MCF 10A (cell line): Measurements from ENCODE around the gene COL16A1. TPM values are rescaled to one million over a fixed set of nuclear protein-coding genes. Genes with fewer than 3 reads are reported as not detected.

ENCODE experiments used
- BruUV-seq: library from RNA; stranded (reverse); fragments of 400-500 nt; replicated peaks from 2 replicates; lab custom pipeline; 2021; lab: Mats Ljungman, UMichigan
- CTCF ChIA-PET: fragments of 300-600 bp; sonication (Branson Sonifier 250); formaldehyde crosslinking; extraction: SDS; loops from one replicate; lab custom pipeline; 2021; ENCODE audit warnings: antibody characterized with exemption, inconsistent platforms; lab: Yijun Ruan, JAX
- POLR2A ChIA-PET: fragments of 300-600, 350-650 bp; sonication (Branson Sonifier 250); formaldehyde crosslinking; extraction: SDS; loops from one replicate; lab custom pipeline; 2020; ENCODE audit warnings: antibody characterized with exemption, inconsistent platforms; lab: Yijun Ruan, JAX
- DNase-seq: peaks from one replicate; pipeline ENCODE4 v3.0.0-alpha.2; 2018; ENCODE audit not compliant: unreplicated experiment
- H3K27ac Mint-ChIP-seq: one replicate; pipeline ENCODE4 v1.8.0; 2022; ENCODE audit warnings: mild to moderate bottlenecking, low read depth, mixed read lengths; ENCODE audit not compliant: unreplicated experiment
- H3K27me3 Mint-ChIP-seq: one replicate; pipeline ENCODE4 v1.8.0; 2022; ENCODE audit warnings: mixed read lengths; ENCODE audit not compliant: insufficient read depth, unreplicated experiment
- H3K36me3 Mint-ChIP-seq: one replicate; pipeline ENCODE4 v1.8.0; 2022; ENCODE audit warnings: mild to moderate bottlenecking, moderate library complexity, mixed read lengths; ENCODE audit not compliant: insufficient read depth, unreplicated experiment
- H3K4me1 Mint-ChIP-seq: one replicate; pipeline ENCODE4 v1.8.0; 2022; ENCODE audit warnings: mixed read lengths; ENCODE audit not compliant: insufficient read depth, unreplicated experiment
- H3K4me3 Mint-ChIP-seq: one replicate; pipeline ENCODE4 v1.8.0; 2022; ENCODE audit warnings: mild to moderate bottlenecking, moderate library complexity, mixed read lengths; ENCODE audit not compliant: unreplicated experiment
- H3K9me3 Mint-ChIP-seq: one replicate; pipeline ENCODE4 v1.8.0; 2022; ENCODE audit warnings: mixed read lengths; ENCODE audit not compliant: unreplicated experiment
- CTCF ChIP-seq: fragments of 200-600 bp; IDR thresholded peaks from one replicate; pipeline ENCODE4 v1.8.0; 2022; ENCODE audit warnings: antibody characterized with exemption, mild to moderate bottlenecking; ENCODE audit not compliant: unreplicated experiment
- intact Hi-C: fragments of 100-400 bp; cut with micrococcal nuclease; formaldehyde crosslinking; loops from 2 replicates; pipeline ENCODE4 v1.14.1; 2022
- total RNA-seq: library from RNA; stranded (reverse); gene quantifications from 2 replicates; pipeline ENCODE4 v1.2.3, GENCODE V29; 2022

Gene COL16A1
- total RNA-seq, 1 experiment from 2014 or later: 42.1 TPM

- no TSS peak for BruUV-seq
- Mint-ChIP-seq H3K9me3 (no peaks in the 10 kb centered on the region), H3K27ac (no peak overlapping the region), H3K36me3 (peaks cover 21% of the 10 kb centered on the region), H3K27me3 (no peaks in the 10 kb centered on the region), H3K4me3 (no peak overlapping the region), H3K4me1 (peaks cover 14% of the 10 kb centered on the region)
- no peak for DNase-seq
- TF ChIP-seq CTCF: no peak
- intact Hi-C loops: no loop called here
- ChIA-PET CTCF (interaction anchor here (1.3 kb wide), 1 partner anchor 30 kb away, joined by 4 read pairs; no protein-coding TSS in a partner anchor), POLR2A (no interaction called here)
Measured at GRCh38 chr1:31694964-31695313, 8.9 kb downstream of the COL16A1 start.

- CTCF ChIA-PET: interaction anchor here (1.3 kb wide), 1 partner anchor 30 kb away, joined by 4 read pairs; no protein-coding TSS in a partner anchor
- DNase-seq: no peak
- Mint-ChIP-seq H3K27me3 (no peaks in the 10 kb centered on the region), H3K27ac (no peak overlapping the region), H3K9me3 (no peaks in the 10 kb centered on the region), H3K4me3 (no peak overlapping the region), H3K4me1 (peaks cover 14% of the 10 kb centered on the region), H3K36me3 (peaks cover 21% of the 10 kb centered on the region)
- POLR2A ChIA-PET: no interaction called here
- no peak for TF ChIP-seq CTCF
- intact Hi-C loops: no loop called here
- BruUV-seq: no TSS peak
Measured at GRCh38 chr1:31694069-31694963, 9.5 kb downstream of the COL16A1 start.

GRCh38 chr1:31693231-31693630, 10.6 kb downstream of the COL16A1 start:
- no peaks in the 10 kb centered on the region for H3K9me3 Mint-ChIP-seq

More at GRCh38 chr1:31693231-31693630, 10.6 kb downstream of the COL16A1 start:
- DNase-seq: no peak
- peaks cover 21% of the 10 kb centered on the region for H3K36me3 Mint-ChIP-seq
- BruUV-seq: no TSS peak
- intact Hi-C loops: no loop called here
- no peak for TF ChIP-seq CTCF
- peaks cover 16% of the 10 kb centered on the region for H3K4me1 Mint-ChIP-seq
- H3K4me3 Mint-ChIP-seq: no peak overlapping the region
- no peak overlapping the region for H3K27ac Mint-ChIP-seq
- CTCF ChIA-PET: interaction anchor here (0.6 to 0.7 kb wide), 3 partner anchors 43 to 429 kb away, joined by 3 to 4 read pairs (median 3); no protein-coding TSS in a partner anchor
- POLR2A ChIA-PET: no interaction called here
- H3K27me3 Mint-ChIP-seq: no peaks in the 10 kb centered on the region
